C4-2B (cell line): ENCODE measurements around the gene LCN9.

Experiments
- CTCF ChIP-seq: fragments of 450-650 bp; conservative IDR thresholded peaks from 2 replicates; pipeline ENCODE4 v1.5.1; 2017; ENCODE audit warnings: mild to moderate bottlenecking
- ZFX ChIP-seq: fragments of 450-650 bp; IDR thresholded peaks from 2 replicates; pipeline ENCODE4 v1.6.1; 2017

GRCh38 chr9:135670721-135671590, 7.8 kb downstream of the LCN9 start:
- TF ChIP-seq CTCF (no peak), ZFX (no peak)
